ENCODE data around the gene HHIPL1.
"Not testable (repeated sequence)": the region's sequence is repeated elsewhere in the genome, so short reads cannot be mapped to it uniquely, and the experiment has no call there.

The HHIPL1 gene

DNA sequence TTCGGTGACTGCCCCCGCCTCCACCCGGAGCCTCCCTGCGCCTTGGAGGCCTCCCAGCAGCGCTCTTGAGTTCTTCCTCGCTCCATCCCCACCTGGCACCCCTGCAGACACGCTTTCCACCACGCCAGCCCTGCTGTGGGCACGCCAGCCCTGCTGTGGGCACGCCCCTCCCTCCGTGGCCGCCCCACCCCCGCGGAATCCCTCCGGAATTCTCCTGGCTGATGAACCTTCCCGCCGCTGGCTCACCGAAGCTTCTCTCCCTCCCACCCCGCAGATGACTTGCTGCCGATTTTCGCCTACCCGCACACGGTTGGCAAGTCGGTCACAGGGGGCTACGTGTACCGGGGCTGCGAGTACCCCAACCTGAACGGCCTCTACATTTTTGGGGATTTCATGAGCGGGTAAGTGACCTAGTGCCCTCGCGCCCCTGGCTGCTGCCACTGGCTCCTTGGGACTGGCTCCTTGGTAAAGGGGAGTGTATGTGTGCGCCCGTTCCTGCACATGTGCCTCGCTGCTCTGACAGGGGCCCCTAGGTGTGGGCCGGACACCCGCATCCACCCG lies 15.2 kb downstream of the HHIPL1 start:
- DNase-seq, result no peak
- TF ChIP-seq, protein P1, sequence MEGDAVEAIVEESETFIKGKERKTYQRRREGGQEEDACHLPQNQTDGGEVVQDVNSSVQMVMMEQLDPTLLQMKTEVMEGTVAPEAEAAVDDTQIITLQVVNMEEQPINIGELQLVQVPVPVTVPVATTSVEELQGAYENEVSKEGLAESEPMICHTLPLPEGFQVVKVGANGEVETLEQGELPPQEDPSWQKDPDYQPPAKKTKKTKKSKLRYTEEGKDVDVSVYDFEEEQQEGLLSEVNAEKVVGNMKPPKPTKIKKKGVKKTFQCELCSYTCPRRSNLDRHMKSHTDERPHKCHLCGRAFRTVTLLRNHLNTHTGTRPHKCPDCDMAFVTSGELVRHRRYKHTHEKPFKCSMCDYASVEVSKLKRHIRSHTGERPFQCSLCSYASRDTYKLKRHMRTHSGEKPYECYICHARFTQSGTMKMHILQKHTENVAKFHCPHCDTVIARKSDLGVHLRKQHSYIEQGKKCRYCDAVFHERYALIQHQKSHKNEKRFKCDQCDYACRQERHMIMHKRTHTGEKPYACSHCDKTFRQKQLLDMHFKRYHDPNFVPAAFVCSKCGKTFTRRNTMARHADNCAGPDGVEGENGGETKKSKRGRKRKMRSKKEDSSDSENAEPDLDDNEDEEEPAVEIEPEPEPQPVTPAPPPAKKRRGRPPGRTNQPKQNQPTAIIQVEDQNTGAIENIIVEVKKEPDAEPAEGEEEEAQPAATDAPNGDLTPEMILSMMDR (IDR thresholded peaks at IDR 0.05; ENCODE audit: low read depth, low read length, missing control alignments), result no peak
- Histone ChIP-seq H3K36me3 (replicated peaks) (no peaks in the 10 kb centered on the region), H3K27me3 (replicated peaks) (peaks cover 17% of the 10 kb centered on the region), H3K27ac (no peak overlapping the region), H3K4me3 (ENCODE audit: low read depth, low read length) (no peak overlapping the region)
- in situ Hi-C loops (cut with HindIII; ENCODE audit: low pct_ligation_motif_present, low sequenced_read_pairs), result no loop called here

DNA sequence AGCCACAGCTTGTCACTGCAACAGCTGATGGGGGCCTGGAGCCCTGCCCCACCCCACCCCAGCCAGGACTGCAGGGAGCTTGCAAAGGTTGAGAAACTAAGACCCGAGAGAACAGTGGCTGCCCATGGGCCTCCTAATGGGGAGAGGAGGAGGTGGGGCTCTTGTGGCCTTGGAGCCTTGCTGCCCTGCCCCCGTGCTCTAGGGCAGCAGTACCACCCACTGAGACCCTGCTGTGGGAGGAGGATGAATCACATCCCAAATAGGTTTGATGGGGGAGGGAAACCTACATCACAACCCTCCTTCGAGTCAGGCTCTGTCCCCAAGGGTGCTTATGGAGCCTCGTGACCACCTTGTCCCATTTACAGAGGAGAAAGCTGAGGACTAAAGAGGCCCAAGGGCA lies 15.9 kb downstream of the HHIPL1 start:
- no peak for DNase-seq
- Histone ChIP-seq H3K36me3 (replicated peaks) (no peaks in the 10 kb centered on the region), H3K4me3 (ENCODE audit: low read depth, low read length) (no peak overlapping the region), H3K27ac (no peak overlapping the region), H3K27me3 (replicated peaks) (peaks cover 17% of the 10 kb centered on the region)
- in situ Hi-C loops (cut with HindIII; ENCODE audit: low pct_ligation_motif_present, low sequenced_read_pairs), result no loop called here
- TF ChIP-seq, protein P1 (IDR thresholded peaks at IDR 0.05; ENCODE audit: low read depth, low read length, missing control alignments), result no peak

DNA sequence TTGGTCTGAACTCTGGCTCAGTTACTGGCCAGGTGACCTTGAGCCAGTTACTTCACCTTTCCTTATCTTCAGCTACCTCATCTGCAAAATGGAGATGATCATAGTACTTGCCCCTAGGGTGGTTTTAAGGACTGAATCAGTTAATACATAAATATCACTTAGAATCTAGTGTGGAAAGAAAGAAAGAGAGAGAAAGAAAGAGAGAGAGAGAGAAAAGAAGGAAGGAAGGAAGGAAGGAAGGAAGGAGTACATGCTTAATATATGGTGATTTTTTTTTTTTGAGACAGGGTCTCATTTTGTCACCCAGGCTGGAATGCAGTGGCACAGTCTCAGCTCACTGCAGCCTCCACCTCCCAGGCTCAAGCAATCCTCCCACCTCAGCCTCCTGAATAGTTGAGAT lies 16.3 kb downstream of the HHIPL1 start:
- H3K4me3 ChIP-seq (ENCODE audit: low read depth, low read length); in situ Hi-C loops (cut with HindIII; ENCODE audit: low pct_ligation_motif_present, low sequenced_read_pairs); H3K36me3 ChIP-seq (replicated peaks); H3K27ac ChIP-seq; DNase-seq: not testable (repeated sequence)
- peaks cover 17% of the 10 kb centered on the region for H3K27me3 ChIP-seq (replicated peaks)

DNA sequence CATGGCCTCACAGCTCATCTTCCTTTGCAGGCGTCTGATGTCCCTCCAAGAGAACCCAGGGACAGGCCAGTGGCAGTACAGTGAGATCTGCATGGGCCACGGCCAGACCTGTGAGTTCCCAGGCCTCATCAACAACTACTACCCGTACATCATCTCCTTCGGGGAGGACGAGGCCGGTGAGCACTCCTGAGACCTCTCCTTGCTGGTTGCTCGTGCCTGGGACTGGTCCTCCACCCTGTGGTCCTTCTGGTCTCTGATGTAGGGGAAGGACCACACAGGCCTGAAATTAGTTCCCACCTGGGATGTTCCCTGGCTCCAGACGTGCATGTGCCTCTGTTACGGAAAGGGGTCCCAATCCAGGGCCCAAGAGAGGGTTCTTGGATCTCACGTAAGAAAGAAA lies 17.9 kb downstream of the HHIPL1 start:
- in situ Hi-C loops (cut with HindIII; ENCODE audit: low pct_ligation_motif_present, low sequenced_read_pairs), result no loop called here
- Histone ChIP-seq H3K27me3 (replicated peaks) (peaks cover 17% of the 10 kb centered on the region), H3K4me3 (ENCODE audit: low read depth, low read length) (no peak overlapping the region), H3K27ac (no peak overlapping the region), H3K36me3 (replicated peaks) (no peaks in the 10 kb centered on the region)
- no peak for DNase-seq
- TF ChIP-seq, protein P1 (IDR thresholded peaks at IDR 0.05; ENCODE audit: low read depth, low read length, missing control alignments), result no peak

DNA sequence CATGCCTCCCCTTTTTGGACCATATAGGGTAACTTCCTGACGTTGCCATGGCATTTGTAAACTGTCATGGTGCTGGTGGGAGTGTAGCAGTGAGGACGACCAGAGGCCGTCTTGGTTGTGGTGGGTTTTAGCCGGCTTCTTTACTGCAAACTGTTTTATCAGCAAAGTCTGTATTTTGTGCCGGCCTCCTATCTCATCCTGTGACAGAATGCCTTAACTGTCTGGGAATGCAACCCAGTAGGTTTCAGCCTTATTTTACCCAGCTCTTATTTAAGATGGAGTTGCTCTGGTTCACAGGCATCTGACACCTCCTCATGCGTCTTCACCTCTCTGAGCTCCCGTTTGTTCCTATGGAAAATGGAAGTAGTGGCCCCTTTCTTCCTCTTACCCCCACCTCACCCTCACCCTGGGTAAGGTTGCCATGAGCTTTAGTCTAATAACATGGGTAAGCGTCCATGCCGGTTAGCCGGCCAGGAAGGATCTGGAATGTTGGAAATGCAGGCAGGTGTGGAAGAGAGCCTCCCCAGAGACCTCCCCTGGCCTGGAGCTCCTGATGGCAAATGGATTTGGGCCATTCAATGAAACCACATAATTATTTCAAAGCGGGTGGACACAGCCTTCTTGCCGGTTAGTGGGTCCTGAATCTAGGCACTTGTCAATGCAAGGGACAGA lies 18.6 kb downstream of the HHIPL1 start:
- no peak overlapping the region for H3K4me3 ChIP-seq (ENCODE audit: low read depth, low read length)
- DNase-seq, result no peak
- peaks cover 14% of the 10 kb centered on the region for H3K27me3 ChIP-seq (replicated peaks)
- H3K36me3 ChIP-seq (replicated peaks), result no peaks in the 10 kb centered on the region
- in situ Hi-C loops (cut with HindIII; ENCODE audit: low pct_ligation_motif_present, low sequenced_read_pairs), result no loop called here
- H3K27ac ChIP-seq, result no peak overlapping the region
- TF ChIP-seq, protein P1 (IDR thresholded peaks at IDR 0.05; ENCODE audit: low read depth, low read length, missing control alignments), result no peak

DNA sequence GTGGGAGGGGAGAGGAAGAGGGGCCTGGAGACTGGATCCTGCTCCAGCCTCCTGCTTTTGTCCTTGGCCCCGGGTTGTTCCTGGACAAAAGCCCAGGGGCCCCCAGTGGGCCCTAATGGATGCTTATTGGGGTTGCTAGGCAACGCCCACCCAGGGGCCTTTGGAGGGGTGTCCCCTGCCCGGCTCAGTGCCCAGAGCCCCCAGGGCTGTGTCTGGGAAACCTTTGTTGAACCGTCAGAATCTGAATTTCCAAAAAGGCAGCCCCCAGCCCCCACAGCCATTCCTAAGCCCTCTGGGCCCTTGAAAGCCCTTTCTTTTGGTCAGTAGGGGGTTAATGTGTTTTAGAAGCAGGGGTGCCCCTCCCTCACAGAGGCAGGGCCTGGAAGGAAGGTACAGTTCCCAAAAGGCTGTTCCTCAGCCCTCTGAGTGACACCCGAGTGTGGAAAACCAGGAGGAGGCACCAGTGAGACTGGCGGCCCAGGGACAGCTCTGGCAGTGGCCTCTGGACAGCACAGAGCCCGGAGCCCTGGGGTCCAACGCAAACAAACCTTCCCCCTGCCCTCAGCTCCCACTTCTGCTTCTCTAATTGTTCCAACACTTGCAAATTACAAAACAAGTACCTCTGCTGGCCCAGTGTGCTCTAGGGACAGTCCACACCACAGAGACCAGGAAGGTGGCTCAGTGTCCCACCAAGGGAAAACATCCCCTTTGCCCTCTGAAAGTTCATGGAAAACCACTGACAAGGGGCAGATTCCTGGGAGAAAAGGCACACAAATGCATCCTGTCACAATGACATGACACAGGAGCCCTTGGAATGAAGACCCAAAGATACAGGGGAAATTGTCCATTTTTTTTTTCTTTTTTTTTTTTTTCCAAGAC lies 19.4 kb downstream of the HHIPL1 start:
- Histone ChIP-seq H3K4me3 (ENCODE audit: low read depth, low read length) (no peak overlapping the region), H3K36me3 (replicated peaks) (no peaks in the 10 kb centered on the region), H3K27me3 (replicated peaks) (peaks cover 6% of the 10 kb centered on the region), H3K27ac (no peak overlapping the region)
- TF ChIP-seq, protein P1 (IDR thresholded peaks at IDR 0.05; ENCODE audit: low read depth, low read length, missing control alignments), result no peak
- no peak for DNase-seq
- in situ Hi-C loops (cut with HindIII; ENCODE audit: low pct_ligation_motif_present, low sequenced_read_pairs), result no loop called here
